ENCODE data around the gene KLHL40.
A peak's percentile ranks its signal among the peaks of the same experiment; 100 is the strongest.

KLHL40 gene

GRCh38 chr3:42688487-42689420 is 3.4 kb downstream of the KLHL40 start:
- no peak for DNase-seq

GRCh38 chr3:42689421-42690014 is 4.2 kb downstream of the KLHL40 start:
- no peak for DNase-seq

GRCh38 chr3:42690191-42690590 is 4.9 kb downstream of the KLHL40 start:
- no peak for DNase-seq

GRCh38 chr3:42690766-42691680 is 5.7 kb downstream of the KLHL40 start:
- peak in 13 of 56 donors; percentile 18 to 55 (median 29) for DNase-seq

- no peak for DNase-seq
Measured at GRCh38 chr3:42691816-42692666, 6.7 kb downstream of the KLHL40 start.

GRCh38 chr3:42692667-42693529 is 7.6 kb downstream of the KLHL40 start:
- DNase-seq, result no peak

- DNase-seq, result no peak
Measured at GRCh38 chr3:42693530-42693930, 8.2 kb downstream of the KLHL40 start.

GRCh38 chr3:42694366-42694765 is 9.0 kb downstream of the KLHL40 start:
- DNase-seq, result no peak

- no peak for DNase-seq
Measured at GRCh38 chr3:42696356-42697288, 11.3 kb downstream of the KLHL40 start.

GRCh38 chr3:42697289-42698051 is 12.1 kb downstream of the KLHL40 start:
- DNase-seq, result no peak

- no peak for DNase-seq
Measured at GRCh38 chr3:42698216-42698910, 13.0 kb downstream of the KLHL40 start.

- DNase-seq, result no peak
Measured at GRCh38 chr3:42698911-42699230, 13.5 kb downstream of the KLHL40 start.

- no peak for DNase-seq
Measured at GRCh38 chr3:42699511-42699971, 14.2 kb downstream of the KLHL40 start.

GRCh38 chr3:42700366-42701288 is 15.3 kb downstream of the KLHL40 start:
- DNase-seq, result no peak

GRCh38 chr3:42701371-42702065 is 16.2 kb downstream of the KLHL40 start:
- DNase-seq, result peak in 51 of 56 donors; percentile 27 to 91 (median 69)

All from nucleus accumbens (tissue), 56 donors.